HCT116 (cell line): ENCODE results near the gene INF2. TPM values are rescaled to one million over a fixed set of nuclear protein-coding genes. Genes with fewer than 3 reads are reported as not detected.

Experiments used
- ATAC-seq: fragments of 200-7000 bp; cut with Tn5 transposase; 2 replicates; pipeline ENCODE4 v1.9.1; 2020; ENCODE audit warnings: mild to moderate bottlenecking, moderate library complexity
- BruUV-seq: library from RNA; stranded (reverse); fragments of 400-500 nt; replicated peaks from 2 replicates; lab custom pipeline; 2021; lab: Mats Ljungman, UMichigan
- CTCF ChIA-PET: fragments of 300-600 bp; sonication (Branson Sonifier 250); formaldehyde crosslinking; loops from one replicate; lab custom pipeline; 2021; ENCODE audit warnings: antibody characterized with exemption; lab: Charles Lee
- POLR2A ChIA-PET: fragments of 300-600, 350-600 bp; sonication (Branson Sonifier 250); formaldehyde crosslinking; loops from one replicate; lab custom pipeline; 2021; ENCODE audit warnings: antibody characterized with exemption; lab: Charles Lee
- RAD21 ChIA-PET, 2 experiments: fragments of 300-600 bp; sonication (Branson Sonifier 250); formaldehyde crosslinking; loops; one replicate each; lab custom pipeline; 2023; ENCODE audit warnings: low total read pairs in 2 of 2; ENCODE audit not compliant: uncharacterized antibody in 2 of 2, unreplicated experiment in 2 of 2, low non-redundant PET in 1 of 2; lab: Charles Lee
- DNase-seq: peaks from one replicate; pipeline ENCODE4 v3.0.0-alpha.2; 2010; ENCODE audit warnings: low read depth, low spot score
- H2AFZ ChIP-seq: fragments of 200-600 bp; shearing (Covaris generic), sonication (generic); 2 replicates; pipeline ENCODE4 v1.6.1; 2017; ENCODE audit warnings: low read depth, mixed run types, mixed read lengths, antibody characterized with exemption, low read length; ENCODE audit not compliant: poor library complexity, severe bottlenecking
- H3K27ac ChIP-seq: 2 replicates; pipeline ENCODE4 v1.5.1; 2012; ENCODE audit warnings: low read depth, low read length
- H3K27me3 ChIP-seq: fragments of 200-600 bp; sonication (generic); 2 replicates; pipeline ENCODE4 v1.6.1; 2016; ENCODE audit warnings: mixed run types, low read length, mixed read lengths; ENCODE audit not compliant: insufficient read depth
- H3K36me3 ChIP-seq, 2 experiments: fragments of 200-500 bp in 1 of 2; fragments of 200-600 bp in 1 of 2; sonication (Bioruptor generic) in 1 of 2; sonication (generic) in 1 of 2; 2 replicates each; pipeline versions ENCODE4 v1.5.1 to v1.6.1; 2014 to 2016; ENCODE audit warnings: low read length in 2 of 2, inconsistent platforms in 1 of 2, mixed read lengths in 1 of 2, mixed run types in 1 of 2; ENCODE audit not compliant: insufficient read depth in 2 of 2, control insufficient read depth in 1 of 2
- H3K4me1 ChIP-seq, 2 experiments: fragments of 200-600 bp in 1 of 2; sonication (generic) in 1 of 2; 2 replicates each; pipeline versions ENCODE4 v1.5.1 to v1.6.1; 2012 to 2017; ENCODE audit warnings: low read length in 2 of 2, inconsistent platforms in 1 of 2, mild to moderate bottlenecking in 1 of 2, mixed read lengths in 1 of 2, mixed run types in 1 of 2, moderate library complexity in 1 of 2; ENCODE audit not compliant: insufficient read depth in 2 of 2, control insufficient read depth in 1 of 2
- H3K4me2 ChIP-seq: fragments of 200-600 bp; sonication (generic); 2 replicates; pipeline ENCODE4 v1.6.1; 2017; ENCODE audit warnings: mixed run types, low read length, mixed read lengths
- H3K4me3 ChIP-seq, 2 experiments: fragments of 200-600 bp in 1 of 2; sonication (generic) in 1 of 2; replicated peaks in 1 of 2; 2 replicates each; pipeline ENCODE4 v1.5.1; 2011 to 2016; ENCODE audit warnings: low read length in 2 of 2, control low read depth in 1 of 2, low read depth in 1 of 2, mild to moderate bottlenecking in 1 of 2, mixed read lengths in 1 of 2, mixed run types in 1 of 2
- H3K79me2 ChIP-seq: fragments of 200-600 bp; sonication (generic); 2 replicates; pipeline ENCODE4 v1.6.1; 2017; ENCODE audit warnings: mild to moderate bottlenecking, mixed run types, low read length, moderate library complexity, mixed read lengths; ENCODE audit not compliant: insufficient read depth
- H3K9ac ChIP-seq: fragments of 200-600 bp; sonication (generic); 2 replicates; pipeline ENCODE4 v1.6.1; 2016; ENCODE audit warnings: low read length, mixed read lengths
- H3K9me2 ChIP-seq: fragments of 200-600 bp; sonication (generic), shearing (Covaris generic); 2 replicates; pipeline ENCODE4 v1.6.1; 2017; ENCODE audit warnings: mixed run types, mild to moderate bottlenecking, moderate library complexity; ENCODE audit not compliant: insufficient read depth
- H3K9me3 ChIP-seq, 2 experiments: fragments of 200-500 bp in 1 of 2; fragments of 200-600 bp in 1 of 2; sonication (Bioruptor generic) in 1 of 2; sonication (generic) in 1 of 2; 2 replicates each; pipeline ENCODE4 v1.6.1; 2014 to 2017; ENCODE audit warnings: low read length in 2 of 2, mixed read lengths in 2 of 2, inconsistent platforms in 1 of 2, low read depth in 1 of 2, mild to moderate bottlenecking in 1 of 2, mixed run types in 1 of 2, moderate library complexity in 1 of 2; ENCODE audit not compliant: control insufficient read depth in 1 of 2, insufficient read depth in 1 of 2
- H4K20me1 ChIP-seq: fragments of 200-600 bp; sonication (generic), shearing (Covaris generic); 2 replicates; pipeline ENCODE4 v1.6.1; 2017; ENCODE audit warnings: mixed run types, mild to moderate bottlenecking, moderate library complexity; ENCODE audit not compliant: insufficient read depth
- ATF3 ChIP-seq: IDR thresholded peaks from 2 replicates; pipeline ENCODE4 v1.6.1; 2012
- CEBPB ChIP-seq: IDR thresholded peaks from 2 replicates; pipeline ENCODE4 v1.6.1; 2012; ENCODE audit warnings: low read depth
- EGR1 ChIP-seq: IDR thresholded peaks from 2 replicates; pipeline ENCODE4 v1.6.1; 2012; ENCODE audit warnings: low read depth
- ELF1 ChIP-seq: IDR thresholded peaks from 2 replicates; pipeline ENCODE4 v1.6.1; 2012; ENCODE audit warnings: low read depth, borderline replicate concordance
- EZH2 ChIP-seq: fragments of 200-600 bp; sonication (generic); IDR thresholded peaks from 2 replicates; pipeline ENCODE4 v1.6.1; 2017; ENCODE audit warnings: antibody characterized with exemption, mixed run types
- EZH2phosphoT487 ChIP-seq: fragments of 200-600 bp; IDR thresholded peaks from 2 replicates; pipeline ENCODE4 v1.6.1; 2018; ENCODE audit warnings: antibody characterized with exemption, borderline replicate concordance
- FOSL1 ChIP-seq: IDR thresholded peaks from 2 replicates; pipeline ENCODE4 v1.6.1; 2012; ENCODE audit warnings: low read depth
- JUND ChIP-seq: IDR thresholded peaks from 2 replicates; pipeline ENCODE4 v1.6.1; 2012
- POLR2A ChIP-seq: IDR thresholded peaks from 2 replicates; pipeline ENCODE4 v1.7.0; 2011; ENCODE audit warnings: borderline replicate concordance; ENCODE audit not compliant: insufficient read depth, insufficient read length; ENCODE audit errors: extremely low read depth
- REST ChIP-seq: IDR thresholded peaks from 2 replicates; pipeline ENCODE4 v1.6.1; 2012; ENCODE audit warnings: low read depth
- SIN3A ChIP-seq: IDR thresholded peaks from 2 replicates; pipeline ENCODE4 v1.6.1; 2012; ENCODE audit warnings: low read depth
- SP1 ChIP-seq: IDR thresholded peaks from 2 replicates; pipeline ENCODE4 v1.6.1; 2012; ENCODE audit warnings: low read depth
- TCF7L2 ChIP-seq: IDR thresholded peaks from 2 replicates; pipeline ENCODE4 v1.7.0; 2011; ENCODE audit warnings: borderline replicate concordance, inconsistent platforms; ENCODE audit not compliant: insufficient read depth, insufficient read length; ENCODE audit errors: extremely low read depth
- YY1 ChIP-seq: IDR thresholded peaks from 2 replicates; pipeline ENCODE4 v1.6.1; 2011; ENCODE audit warnings: low read length, low read depth, moderate library complexity, mild to moderate bottlenecking; ENCODE audit not compliant: insufficient replicate concordance; ENCODE audit errors: extremely low read depth
- ZFX ChIP-seq: fragments of 450-650 bp; IDR thresholded peaks from 2 replicates; pipeline ENCODE4 v1.6.1; 2017
- intact Hi-C: fragments of 100-400 bp; cut with micrococcal nuclease; formaldehyde crosslinking; loops from 2 replicates; pipeline ENCODE4 v1.10.0; 2022
- total RNA-seq: library from RNA; stranded (reverse); gene quantifications from one replicate; pipeline ENCODE4 v1.2.1, GENCODE V29; 2021; ENCODE audit not compliant: unreplicated experiment
- TF ChIP-seq, protein P1 (sequence below), 3 experiments: fragments of 200-600 bp in 1 of 3; sonication (generic) in 1 of 3; IDR thresholded peaks in 2 of 3; conservative IDR thresholded peaks in 1 of 3; 2 replicates each; pipeline ENCODE4 v1.5.1; 2012 to 2017; ENCODE audit warnings: low read depth in 2 of 3, low read length in 2 of 3, antibody characterized with exemption in 1 of 3, borderline replicate concordance in 1 of 3, control low read depth in 1 of 3, mild to moderate bottlenecking in 1 of 3, mixed read lengths in 1 of 3, mixed run types in 1 of 3, moderate library complexity in 1 of 3; ENCODE audit not compliant: insufficient read depth in 1 of 3

The INF2 gene
- total RNA-seq, 1 experiment from 2014 or later, result 95.8 TPM

DNA sequence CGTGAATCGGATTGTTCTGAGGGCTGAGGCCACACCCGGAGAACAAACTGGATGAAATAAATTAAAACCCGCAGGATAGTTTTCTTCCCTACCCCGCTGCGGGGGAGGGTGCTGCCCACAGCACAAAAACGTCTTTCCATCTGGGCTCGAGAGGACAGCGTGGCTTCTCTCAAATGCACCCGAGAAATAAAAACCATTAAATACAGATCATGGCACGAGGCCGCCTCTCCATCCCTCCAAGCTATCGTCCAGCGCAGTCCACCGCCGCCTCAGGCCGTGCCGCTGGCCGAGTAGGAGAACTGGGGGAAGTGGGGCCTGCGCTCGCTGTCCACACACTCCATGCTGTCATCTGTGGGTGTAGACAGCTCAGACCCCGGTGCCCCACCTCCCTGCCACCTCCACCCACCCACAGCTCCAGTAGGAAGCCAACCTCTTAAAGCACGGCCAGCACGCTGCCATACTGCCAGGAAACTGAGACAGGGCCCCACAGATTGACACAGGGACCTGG is 80.7 kb downstream of the INF2 start:
- H3K9me3 ChIP-seq, result peaks cover 0 to 11% of the 10 kb centered on the region in 2 experiments; a peak in 2 of 4 replicates
- H3K27me3 ChIP-seq, result no peaks in the 10 kb centered on the region
- CTCF ChIA-PET, result interaction anchor here (1.4 to 3.1 kb wide), 2 partner anchors 17 to 56 kb away, joined by 5 to 29 read pairs; partner anchors contain the start of gene SIVA1
- no peak overlapping the region for H2AFZ ChIP-seq
- no TSS peak for BruUV-seq
- intact Hi-C loops, result no loop called here
- H3K4me3 ChIP-seq, result no peak overlapping the region
- H4K20me1 ChIP-seq, result no peaks in the 10 kb centered on the region
- H3K9ac ChIP-seq, result no peak overlapping the region
- no peaks in the 10 kb centered on the region for H3K79me2 ChIP-seq
- H3K36me3 ChIP-seq, result peaks cover 0 to 37% of the 10 kb centered on the region in 2 experiments; a peak in 3 of 4 replicates
- POLR2A ChIA-PET, result no interaction called here
- peaks cover 3 to 9% of the 10 kb centered on the region in 2 experiments; a peak in 3 of 4 replicates for H3K4me1 ChIP-seq
- H3K27ac ChIP-seq, result no peak overlapping the region
- DNase-seq, result no peak
- TF ChIP-seq POLR2A (no peak), YY1 (no peak), ATF3 (no peak), EZH2phosphoT487 (no peak), EZH2 (no peak), JUND (no peak), REST (no peak), ELF1 (no peak), EGR1 (no peak), ZFX (no peak), SP1 (no peak), TCF7L2 (no peak), CEBPB (no peak), SIN3A (no peak), FOSL1 (no peak)
- TF ChIP-seq, protein P1, sequence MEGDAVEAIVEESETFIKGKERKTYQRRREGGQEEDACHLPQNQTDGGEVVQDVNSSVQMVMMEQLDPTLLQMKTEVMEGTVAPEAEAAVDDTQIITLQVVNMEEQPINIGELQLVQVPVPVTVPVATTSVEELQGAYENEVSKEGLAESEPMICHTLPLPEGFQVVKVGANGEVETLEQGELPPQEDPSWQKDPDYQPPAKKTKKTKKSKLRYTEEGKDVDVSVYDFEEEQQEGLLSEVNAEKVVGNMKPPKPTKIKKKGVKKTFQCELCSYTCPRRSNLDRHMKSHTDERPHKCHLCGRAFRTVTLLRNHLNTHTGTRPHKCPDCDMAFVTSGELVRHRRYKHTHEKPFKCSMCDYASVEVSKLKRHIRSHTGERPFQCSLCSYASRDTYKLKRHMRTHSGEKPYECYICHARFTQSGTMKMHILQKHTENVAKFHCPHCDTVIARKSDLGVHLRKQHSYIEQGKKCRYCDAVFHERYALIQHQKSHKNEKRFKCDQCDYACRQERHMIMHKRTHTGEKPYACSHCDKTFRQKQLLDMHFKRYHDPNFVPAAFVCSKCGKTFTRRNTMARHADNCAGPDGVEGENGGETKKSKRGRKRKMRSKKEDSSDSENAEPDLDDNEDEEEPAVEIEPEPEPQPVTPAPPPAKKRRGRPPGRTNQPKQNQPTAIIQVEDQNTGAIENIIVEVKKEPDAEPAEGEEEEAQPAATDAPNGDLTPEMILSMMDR (IDR thresholded peaks at IDR 0.05 in 2 of 3, conservative IDR thresholded peaks at IDR 0.05 in 1 of 3; ENCODE audit: borderline replicate concordance in 1 of 3, insufficient read depth in 1 of 3, low read depth in 2 of 3, low read length in 2 of 3), result no peak
- no peak for ATAC-seq
- H3K9me2 ChIP-seq, result no peaks in the 10 kb centered on the region
- no peak overlapping the region for H3K4me2 ChIP-seq
- RAD21 ChIA-PET, result no interaction called here
